Stimulated activated CD8-positive, alpha-beta memory T cell treated with anti-CD3 and anti-CD28 coated beads, Interleukin-12 subunit alpha, Interleukin-12 subunit beta, amount 100 ng/mL, for 24 hours (primary cell): ENCODE data around the gene STAT3.
"Not testable (repeated sequence)": the region's sequence is repeated elsewhere in the genome, so short reads cannot be mapped to it uniquely, and the experiment has no call there.

ENCODE experiments used
- DNase-seq: peaks from one replicate; pipeline ENCODE4 v3.0.0-alpha.2; 2020; ENCODE audit errors: extremely low read depth

STAT3 gene

DNA sequence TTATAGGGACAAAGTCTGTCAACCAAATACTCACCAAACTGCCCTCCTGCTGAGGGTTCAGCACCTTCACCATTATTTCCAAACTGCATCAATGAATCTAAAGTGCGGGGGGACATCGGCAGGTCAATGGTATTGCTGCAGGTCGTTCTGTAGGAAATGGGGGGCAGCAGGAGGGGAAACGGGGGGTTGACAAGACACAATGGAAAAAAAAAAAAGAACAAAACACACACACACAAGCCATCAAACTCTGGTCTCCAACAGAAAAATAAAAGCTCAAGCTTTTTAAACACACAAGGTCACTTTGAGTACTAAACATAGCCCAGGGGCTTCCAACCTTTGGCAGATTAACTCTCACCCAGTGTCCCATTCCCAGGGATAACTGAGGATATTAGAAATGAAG is 71.5 kb downstream of the STAT3 start:
- DNase-seq = no peak

DNA sequence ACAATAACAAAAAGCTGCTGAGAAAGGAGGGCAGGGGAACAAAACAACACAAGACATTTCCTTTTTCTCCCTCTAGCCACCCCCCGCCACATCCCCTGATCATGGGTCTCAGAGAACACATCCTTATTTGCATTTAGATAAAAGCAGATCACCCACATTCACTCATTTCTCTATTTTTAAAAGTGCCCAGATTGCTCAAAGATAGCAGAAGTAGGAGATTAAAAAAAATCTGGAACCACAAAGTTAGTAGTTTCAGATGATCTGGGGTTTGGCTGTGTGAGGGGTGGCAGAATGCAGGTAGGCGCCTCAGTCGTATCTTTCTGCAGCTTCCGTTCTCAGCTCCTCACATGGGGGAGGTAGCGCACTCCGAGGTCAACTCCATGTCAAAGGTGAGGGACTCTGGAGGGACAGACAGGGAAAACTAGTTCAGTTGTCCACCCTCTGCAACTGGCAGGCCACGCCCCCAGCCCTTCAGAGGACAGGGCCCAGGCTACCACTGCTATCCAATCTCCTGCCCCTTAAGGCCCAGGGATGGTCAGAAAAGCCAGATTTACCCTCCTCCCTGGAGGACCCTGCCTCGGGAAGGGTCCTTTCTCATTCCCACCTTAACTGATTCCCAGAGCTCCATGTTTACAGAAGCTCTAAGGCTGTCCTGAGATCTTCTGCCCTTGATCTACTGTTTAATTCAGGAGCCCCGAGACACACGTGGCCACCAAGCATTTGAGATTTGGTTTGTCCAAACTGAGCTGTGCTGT is 72.7 kb downstream of the STAT3 start:
- DNase-seq = no peak

DNA sequence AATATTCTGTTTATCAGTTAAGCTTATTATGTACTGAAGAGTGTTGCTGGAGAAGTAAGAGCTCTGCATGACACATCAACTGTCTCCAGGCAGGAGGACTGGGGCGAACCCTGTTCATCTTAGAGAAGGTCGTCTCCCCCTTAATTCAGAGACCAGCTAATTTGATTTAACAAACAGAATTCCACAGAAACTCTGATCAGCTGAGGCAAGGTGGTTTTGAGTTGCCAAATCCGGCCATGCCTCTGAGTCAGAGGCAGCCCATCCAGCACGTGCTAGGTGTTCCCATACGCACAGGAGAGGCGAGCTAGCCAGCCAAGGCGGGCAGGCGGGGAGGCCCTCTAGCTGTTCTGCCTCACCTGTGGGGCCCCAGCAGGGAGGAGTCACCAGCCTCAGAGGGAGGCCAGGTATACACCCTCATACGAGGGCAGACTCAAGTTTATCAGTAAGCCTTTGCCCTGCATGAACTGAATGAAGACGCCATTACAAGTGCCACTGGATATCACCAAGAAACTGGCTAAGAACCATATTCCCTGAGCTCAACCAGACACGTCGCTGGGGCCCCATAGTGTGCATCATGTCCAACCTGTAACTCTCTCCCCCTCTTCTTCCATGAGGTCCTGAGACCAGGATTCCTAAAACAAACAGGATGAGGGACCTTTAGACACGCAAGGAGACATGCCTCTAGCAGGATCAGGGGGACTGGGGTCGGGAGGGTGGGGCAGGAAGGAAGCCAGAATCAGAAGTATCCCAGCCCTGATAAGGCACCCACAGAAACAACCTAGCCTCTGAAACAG is 74.3 kb downstream of the STAT3 start:
- no peak for DNase-seq

DNA sequence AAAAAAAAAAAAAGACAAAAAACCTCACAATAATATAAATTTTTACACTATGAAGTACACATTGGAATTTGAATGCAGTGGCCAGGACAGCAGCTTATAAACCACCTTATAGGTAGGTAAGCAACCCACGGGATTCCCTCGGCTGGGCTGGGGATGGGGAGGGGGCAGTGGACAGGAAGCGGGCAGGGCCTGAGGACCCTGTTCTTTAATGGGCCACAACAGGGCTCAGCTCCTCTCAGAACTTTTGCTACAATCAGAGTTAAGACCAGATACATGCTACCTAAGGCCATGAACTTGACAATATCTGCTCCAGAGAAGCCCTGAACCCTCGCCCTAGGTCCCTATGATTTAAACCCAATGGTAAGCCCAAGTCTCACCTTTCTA is 74.9 kb downstream of the STAT3 start:
- no peak for DNase-seq

DNA sequence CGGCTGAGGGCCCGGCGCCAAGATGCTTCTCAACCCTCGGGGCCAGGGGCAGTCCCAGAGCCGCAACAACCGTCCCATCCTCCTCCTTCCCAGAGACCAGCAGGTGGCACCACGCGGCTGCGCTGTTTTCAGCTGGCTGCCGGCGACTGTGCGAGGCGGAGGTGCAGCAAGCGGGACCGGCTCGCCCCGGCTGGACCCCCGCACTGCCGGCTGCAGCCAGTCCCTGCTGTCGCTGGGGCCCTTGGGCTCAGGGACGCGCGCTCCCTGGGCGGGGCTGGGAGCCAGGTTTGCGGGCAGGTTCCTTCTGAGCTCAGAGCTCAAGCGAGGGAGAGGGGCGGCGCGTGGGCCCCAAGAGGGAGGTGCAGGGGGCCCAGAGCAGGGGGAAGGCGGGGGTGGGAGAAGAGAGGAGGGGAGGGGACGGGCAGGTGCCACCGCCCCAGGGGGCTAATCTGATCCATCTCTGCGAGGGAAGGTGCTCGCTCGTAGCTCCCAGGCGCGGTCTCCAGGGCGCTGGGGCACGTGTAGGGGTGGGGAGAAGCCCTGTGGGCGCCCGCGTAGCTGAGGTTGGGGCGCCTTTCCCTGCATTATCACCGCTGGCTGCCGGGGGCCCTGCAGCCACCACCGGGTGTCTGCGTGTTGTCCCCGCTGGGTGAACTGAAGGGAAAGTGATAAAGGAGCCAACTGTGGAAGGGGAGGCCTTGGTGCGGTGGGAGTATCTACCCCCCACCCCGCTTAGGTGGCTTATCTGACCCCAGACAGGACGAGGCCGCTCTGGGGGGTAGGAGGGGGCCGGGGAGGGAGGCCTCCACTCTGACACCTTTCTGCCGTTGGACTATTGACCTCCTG is 75.7 kb downstream of the STAT3 start:
- no peak for DNase-seq

DNA sequence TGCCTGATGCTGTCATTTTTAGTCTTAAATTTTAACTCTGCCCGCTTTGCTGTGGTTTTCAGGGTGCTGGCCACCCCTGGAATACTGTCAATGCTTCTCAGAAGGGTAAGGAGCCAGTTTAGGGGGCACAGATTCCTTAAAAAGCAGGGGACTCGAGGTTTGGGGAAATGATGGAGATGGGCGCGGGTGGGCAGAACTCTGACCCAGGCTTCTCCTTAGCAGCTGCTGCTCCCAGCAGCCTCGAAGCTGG is 76.3 kb downstream of the STAT3 start:
- DNase-seq = no peak

DNA sequence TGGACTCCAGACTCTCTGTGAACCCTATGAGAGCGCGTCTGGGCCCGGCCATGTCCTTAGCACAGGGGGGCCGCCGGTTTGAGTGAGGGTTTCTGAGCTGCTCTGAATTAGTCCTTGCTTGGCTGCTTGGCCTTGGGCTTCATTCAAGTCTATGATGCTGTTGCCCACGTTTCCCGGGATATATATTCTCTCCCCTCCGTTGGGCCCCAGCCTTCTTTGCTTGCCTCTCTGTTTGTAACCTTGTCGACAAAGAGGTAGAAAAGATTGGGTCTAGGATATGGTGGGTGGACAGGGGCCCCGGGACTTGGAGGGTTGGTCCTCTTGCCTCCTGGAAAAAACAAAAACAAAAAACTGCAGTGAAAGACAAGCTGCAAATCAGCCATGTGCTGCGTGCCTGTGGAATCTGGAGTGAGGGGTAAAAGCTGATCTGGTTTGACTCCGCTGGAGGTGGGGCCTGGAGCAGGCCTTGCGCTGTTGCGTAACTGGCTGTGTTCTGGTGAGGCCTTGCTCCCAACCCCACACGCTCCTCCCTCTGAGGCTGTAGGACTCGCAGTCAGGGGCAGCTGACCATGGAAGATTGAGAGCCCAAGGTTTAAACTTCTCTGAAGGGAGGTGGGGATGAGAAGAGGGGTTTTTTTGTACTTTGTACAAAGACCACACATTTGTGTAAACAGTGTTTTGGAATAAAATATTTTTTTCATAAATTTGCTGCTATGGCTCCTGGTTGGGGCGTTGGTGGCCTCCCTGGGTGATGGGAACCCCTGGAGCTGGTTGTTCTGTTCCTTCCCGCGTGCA is 76.8 kb downstream of the STAT3 start:
- DNase-seq = no peak

DNA sequence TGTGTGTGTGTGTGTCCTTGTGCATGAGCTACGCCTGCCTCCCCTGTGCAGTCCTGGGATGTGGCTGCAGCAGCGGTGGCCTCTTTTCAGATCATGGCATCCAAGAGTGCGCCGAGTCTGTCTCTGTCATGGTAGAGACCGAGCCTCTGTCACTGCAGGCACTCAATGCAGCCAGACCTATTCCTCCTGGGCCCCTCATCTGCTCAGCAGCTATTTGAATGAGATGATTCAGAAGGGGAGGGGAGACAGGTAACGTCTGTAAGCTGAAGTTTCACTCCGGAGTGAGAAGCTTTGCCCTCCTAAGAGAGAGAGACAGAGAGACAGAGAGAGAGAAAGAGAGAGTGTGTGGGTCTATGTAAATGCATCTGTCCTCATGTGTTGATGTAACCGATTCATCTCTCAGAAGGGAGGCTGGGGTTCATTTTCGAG is 77.4 kb downstream of the STAT3 start:
- no peak for DNase-seq

DNA sequence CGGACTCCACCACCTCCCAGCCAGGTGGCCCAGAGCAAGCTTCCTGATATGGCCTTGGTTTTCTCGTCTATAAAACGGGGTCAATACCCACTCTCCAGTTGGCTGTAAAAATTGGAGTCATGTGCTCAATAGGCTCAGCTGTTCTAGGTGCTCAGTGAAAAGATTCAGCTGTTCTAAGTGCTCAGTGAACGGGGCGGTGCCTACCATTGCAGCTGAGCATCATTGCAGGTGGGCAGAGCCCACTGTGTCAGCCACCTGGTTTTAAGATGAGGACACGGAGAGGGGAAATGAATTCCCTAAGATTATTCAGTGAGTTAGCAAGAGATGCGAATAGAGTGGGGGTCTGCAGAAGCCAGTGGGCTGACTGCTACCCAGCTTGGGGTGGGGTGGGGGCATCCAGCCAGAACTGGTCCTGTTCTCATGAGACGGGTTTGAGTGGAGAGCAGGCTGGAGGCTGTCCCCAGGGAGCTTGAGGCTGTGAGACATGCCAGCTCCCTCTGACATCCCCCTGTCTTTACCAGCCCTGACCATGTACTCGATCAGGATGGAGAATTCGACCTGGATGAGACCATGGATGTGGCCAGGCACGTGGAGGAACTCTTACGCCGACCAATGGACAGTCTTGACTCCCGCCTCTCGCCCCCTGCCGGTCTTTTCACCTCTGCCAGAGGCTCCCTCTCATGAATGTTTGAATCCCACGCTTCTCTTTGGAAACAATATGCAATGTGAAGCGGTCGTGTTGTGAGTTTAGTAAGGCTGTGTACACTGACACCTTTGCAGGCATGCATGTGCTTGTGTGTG is 78.1 kb downstream of the STAT3 start:
- no peak for DNase-seq

DNA sequence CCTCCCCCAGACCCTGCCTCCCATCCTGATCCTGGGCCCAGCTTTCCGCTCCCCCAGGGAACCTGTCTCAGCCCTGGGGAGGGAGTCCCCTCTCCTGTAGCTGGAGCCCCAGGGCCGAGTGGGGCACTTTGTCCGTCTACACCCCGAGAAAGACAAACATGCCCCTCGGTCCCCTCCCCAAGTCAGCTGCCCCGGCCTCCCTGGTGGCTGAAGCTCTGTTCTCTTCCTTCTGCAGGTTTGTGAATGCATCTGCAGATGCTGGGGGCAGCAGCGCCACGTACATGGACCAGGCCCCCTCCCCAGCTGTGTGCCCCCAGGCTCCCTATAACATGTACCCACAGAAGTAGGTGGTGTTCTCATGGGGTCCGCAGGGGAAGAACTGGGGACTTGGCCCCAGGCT is 79.1 kb downstream of the STAT3 start:
- DNase-seq = no peak

DNA sequence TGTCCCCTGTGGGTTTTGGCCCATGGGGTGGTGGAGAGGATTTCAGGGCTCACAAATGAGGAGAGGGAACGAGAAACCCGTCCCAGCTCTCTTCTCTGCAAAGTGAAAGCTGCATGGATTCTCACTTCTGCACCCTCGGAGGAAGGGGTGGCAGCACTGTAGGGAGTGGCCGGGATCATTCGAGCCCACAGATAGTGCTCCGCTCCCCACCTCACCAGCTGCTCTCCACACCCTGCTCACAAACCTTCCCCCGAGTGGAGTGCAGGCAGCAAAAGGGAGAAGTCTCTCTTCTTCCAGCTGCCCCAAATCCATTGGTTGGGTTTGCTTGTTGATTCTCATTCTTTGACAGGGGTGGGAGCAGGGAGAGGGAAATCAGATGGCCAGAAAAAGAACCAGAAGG is 79.8 kb downstream of the STAT3 start:
- no peak for DNase-seq

DNA sequence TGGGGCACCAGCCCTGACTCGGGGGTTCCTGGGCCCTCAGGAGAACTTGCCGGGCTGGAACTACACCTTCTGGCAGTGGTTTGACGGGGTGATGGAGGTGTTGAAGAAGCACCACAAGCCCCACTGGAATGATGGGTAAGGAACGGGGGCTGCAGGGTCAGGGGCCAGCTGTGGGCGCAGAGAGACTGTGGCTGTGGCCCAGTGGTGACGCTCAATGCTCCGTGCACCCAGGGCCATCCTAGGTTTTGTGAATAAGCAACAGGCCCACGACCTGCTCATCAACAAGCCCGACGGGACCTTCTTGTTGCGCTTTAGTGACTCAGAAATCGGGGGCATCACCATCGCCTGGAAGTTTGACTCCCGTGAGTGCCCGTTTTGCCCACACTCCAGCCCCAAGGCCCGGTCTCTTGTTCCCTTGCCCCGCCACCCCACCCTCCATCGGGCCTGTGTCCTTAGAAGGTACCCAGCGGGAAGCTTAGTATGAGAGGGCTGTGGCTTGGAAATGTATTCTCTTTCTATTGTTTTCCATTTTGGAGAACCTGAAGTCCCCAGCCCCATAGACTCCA is 80.8 kb downstream of the STAT3 start:
- no peak for DNase-seq

DNA sequence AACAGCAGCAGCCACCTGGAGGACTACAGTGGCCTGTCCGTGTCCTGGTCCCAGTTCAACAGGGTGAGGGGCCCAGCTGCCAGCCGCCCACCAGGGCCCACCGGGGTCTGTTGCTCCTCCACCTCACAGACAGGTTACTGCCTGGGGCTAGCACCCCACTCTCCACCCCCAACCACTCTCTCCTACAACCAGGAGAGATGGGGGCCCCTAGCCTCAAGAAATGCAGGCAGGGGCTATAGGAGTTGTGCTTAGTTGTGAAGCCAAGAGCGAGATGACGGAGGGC is 81.9 kb downstream of the STAT3 start:
- no peak for DNase-seq

DNA sequence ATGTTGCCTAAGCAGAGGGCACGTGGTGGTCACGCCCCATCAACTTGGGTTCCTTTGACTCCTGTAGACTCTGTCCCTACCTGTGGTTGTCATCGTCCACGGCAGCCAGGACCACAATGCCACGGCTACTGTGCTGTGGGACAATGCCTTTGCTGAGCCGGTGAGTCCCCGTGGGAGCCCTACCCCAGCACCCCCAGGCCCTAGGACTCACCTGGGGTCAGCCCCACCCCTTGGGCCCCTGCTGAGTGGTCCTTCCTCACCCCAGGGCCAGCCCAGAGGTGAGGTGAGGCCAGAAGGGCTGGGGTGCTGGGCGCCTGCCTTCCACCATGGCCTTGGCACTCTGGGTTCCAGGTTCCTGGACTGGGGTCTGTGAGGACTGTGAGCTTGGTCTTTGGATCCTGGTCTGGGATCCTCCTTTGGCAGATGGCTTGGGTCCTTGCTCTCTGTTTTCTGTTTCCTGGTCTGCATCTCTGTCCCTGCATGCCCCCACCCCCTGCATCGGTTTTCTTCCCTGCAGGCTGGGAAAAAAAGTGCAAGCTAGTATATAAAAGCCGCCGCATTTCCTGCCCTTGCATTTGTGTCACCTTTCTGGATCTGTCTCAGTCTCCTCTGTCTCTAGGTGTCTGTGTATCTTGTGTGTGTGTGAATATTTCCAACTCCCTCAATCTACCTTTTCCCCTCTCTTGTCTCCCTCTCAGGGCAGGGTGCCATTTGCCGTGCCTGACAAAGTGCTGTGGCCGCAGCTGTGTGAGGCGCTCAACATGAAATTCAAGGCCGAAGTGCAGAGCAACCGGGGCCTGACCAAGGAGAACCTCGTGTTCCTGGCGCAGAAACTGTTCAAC is 82.5 kb downstream of the STAT3 start:
- no peak for DNase-seq

DNA sequence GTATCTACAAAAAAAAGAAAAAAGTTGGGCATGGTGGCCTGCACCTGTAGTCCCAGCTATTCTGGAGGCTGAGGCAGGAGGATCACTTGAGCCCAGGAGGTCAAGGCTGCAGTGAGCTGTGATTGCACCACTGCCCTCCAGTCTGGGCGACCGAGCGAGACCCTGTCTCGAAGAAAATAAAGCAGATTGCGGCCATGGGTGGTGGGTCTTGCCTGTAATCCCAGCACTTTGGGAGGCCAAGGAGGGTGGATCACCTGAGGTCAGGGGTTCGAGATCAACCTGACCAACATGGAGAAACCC is 83.3 kb downstream of the STAT3 start:
- not testable (repeated sequence) for DNase-seq

DNA sequence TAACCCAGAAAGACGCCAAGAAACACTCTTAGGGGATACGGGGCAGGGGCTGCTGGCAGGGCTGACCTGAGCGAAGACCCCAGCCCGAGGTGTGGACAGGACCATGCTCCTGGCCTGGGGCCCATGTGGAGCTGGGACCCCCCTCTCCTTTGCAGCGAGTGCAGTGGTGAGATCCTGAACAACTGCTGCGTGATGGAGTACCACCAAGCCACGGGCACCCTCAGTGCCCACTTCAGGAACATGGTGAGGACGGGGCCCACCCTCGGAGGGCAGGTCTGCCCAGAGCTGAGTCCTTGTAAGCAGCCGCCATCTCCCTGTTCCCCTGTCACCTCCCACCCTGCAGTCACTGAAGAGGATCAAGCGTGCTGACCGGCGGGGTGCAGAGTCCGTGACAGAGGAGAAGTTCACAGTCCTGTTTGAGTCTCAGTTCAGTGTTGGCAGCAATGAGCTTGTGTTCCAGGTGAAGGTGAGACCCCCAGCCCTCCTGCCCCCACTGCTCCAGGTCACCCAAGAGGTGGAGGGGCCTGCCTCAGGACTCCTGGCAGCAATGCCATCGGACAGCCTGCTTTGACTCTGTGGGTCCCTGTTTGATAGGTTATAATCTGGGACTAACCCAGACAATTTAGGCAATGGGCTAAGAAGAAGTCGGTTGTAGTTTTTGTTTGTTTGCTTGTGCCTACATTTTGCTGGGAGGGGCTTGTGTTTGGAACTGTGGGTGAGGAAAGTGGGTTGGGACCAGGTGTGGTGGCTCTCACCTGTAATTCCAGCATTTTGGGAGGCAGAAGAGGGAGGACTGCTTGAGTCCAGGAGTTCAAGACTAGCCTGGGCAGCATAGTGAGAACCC is 83.8 kb downstream of the STAT3 start:
- no peak for DNase-seq

DNA sequence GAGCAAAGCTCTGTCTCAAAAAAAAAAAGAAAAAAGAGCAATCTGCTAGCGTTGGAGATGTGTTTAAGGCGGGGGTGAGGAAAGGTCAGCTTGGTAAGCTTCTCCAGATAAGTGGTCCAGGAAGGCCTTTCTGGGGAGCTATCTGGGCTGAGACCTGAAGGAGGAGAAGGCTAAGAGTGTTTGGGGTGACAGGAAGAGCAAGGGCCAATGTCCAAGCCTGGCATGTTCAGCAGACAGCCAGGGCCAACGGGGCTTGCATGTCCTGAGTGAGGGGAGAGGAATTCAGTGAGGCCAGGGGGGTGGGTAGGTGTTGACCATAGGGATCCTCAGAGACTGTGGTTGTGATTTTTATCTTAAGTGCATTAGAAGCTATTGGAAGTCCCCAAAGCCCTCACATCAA is 84.5 kb downstream of the STAT3 start:
- no peak for DNase-seq

DNA sequence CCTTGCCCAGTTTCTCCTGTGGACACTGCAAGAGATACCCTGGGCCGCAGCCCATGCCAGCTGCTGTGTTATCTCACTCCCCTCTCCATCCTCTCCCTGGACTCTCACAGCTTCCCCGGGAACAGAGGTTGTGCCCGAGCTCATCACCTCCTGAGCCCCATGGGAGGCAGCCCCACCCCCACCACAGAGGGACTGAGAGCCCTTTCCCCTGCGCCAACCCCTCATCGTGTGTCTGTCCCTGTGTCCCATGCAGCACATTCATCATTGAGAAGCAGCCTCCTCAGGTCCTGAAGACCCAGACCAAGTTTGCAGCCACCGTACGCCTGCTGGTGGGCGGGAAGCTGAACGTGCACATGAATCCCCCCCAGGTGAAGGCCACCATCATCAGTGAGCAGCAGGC is 87.2 kb downstream of the STAT3 start:
- no peak for DNase-seq

DNA sequence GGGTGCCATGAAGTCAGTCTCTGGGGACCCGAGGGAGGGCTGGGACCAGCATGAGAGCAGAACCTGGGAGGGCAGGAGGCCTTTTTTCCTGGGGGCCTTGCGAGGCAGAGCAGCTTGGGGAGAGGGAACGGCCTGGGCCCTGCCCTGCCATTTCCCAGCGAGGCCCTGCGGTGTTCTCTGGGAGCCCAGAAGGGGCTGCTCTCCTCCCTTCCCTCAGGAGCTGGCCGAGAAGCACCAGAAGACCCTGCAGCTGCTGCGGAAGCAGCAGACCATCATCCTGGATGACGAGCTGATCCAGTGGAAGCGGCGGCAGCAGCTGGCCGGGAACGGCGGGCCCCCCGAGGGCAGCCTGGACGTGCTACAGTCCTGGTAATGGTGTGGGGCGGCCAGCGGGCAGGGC is 88.3 kb downstream of the STAT3 start:
- DNase-seq = not testable (repeated sequence)
